GM12865 (cell line): Measurements from ENCODE around the gene HS6ST3.

Experiments used
- DNase-seq: peaks from one replicate; pipeline ENCODE4 v3.0.0; 2010; ENCODE audit warnings: low read depth
- H3K4me3 ChIP-seq: 2 replicates; pipeline ENCODE4 v1.5.1; 2011; ENCODE audit warnings: mild to moderate bottlenecking, low read depth, low read length, control low read depth
- TF ChIP-seq, protein P1 (sequence below): IDR thresholded peaks from 2 replicates; pipeline ENCODE4 v1.5.1; 2011; ENCODE audit warnings: low read length, control low read depth, low read depth, inconsistent platforms; ENCODE audit not compliant: insufficient read depth; ENCODE audit errors: missing control alignments

The HS6ST3 gene

DNA sequence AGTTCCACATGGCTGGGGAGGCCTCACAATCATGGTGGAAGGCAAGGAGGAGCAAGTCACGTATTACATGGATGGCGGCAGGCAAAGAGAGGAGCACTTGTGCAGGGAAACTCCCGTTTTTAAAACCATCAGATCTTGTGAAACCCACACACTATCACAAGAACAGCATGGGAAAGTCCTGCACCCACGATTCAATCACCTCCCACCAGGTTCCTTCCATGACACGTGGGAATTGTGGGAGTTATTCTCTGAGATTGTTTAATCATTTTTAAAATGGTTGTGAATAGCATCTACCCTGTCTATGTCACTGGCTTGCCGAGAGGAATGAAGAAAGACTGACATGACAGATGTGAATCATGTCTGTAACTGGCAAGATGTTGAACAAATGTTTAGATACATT lies 301.7 kb downstream of the HS6ST3 start:
- TF ChIP-seq, protein P1, sequence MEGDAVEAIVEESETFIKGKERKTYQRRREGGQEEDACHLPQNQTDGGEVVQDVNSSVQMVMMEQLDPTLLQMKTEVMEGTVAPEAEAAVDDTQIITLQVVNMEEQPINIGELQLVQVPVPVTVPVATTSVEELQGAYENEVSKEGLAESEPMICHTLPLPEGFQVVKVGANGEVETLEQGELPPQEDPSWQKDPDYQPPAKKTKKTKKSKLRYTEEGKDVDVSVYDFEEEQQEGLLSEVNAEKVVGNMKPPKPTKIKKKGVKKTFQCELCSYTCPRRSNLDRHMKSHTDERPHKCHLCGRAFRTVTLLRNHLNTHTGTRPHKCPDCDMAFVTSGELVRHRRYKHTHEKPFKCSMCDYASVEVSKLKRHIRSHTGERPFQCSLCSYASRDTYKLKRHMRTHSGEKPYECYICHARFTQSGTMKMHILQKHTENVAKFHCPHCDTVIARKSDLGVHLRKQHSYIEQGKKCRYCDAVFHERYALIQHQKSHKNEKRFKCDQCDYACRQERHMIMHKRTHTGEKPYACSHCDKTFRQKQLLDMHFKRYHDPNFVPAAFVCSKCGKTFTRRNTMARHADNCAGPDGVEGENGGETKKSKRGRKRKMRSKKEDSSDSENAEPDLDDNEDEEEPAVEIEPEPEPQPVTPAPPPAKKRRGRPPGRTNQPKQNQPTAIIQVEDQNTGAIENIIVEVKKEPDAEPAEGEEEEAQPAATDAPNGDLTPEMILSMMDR, result no peak
- no peak overlapping the region for H3K4me3 ChIP-seq
- no peak for DNase-seq

- TF ChIP-seq, protein P1, result no peak
- H3K4me3 ChIP-seq, result no peak overlapping the region
- no peak for DNase-seq
Observed at GRCh38 chr13:96397807-96398206, 307.9 kb downstream of the HS6ST3 start.

DNA sequence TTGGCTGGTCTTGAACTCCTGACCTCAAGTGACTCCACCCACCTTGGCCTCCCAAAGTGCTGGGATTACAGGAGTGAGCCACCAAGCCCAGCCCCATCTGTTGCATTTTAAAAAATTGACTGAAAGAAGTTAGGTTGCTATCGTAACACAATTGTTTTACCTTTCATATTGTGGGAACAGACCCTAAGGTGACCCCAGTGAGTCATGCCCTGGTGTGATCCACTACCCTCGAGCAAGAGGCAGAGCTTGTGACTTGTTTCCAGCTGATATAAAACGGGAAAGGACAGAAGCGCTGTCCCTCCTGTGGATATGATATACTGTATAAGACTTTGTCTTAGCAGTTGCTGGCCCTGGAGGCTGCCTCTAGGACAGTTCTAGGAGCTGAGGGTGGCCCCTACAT lies 308.6 kb downstream of the HS6ST3 start:
- H3K4me3 ChIP-seq, result no peak overlapping the region
- DNase-seq, result no peak
- TF ChIP-seq, protein P1, result no peak

GRCh38 chr13:96403241-96403640 lies 313.3 kb downstream of the HS6ST3 start:
- no peak for DNase-seq
- no peak overlapping the region for H3K4me3 ChIP-seq
- TF ChIP-seq, protein P1, result no peak

DNA sequence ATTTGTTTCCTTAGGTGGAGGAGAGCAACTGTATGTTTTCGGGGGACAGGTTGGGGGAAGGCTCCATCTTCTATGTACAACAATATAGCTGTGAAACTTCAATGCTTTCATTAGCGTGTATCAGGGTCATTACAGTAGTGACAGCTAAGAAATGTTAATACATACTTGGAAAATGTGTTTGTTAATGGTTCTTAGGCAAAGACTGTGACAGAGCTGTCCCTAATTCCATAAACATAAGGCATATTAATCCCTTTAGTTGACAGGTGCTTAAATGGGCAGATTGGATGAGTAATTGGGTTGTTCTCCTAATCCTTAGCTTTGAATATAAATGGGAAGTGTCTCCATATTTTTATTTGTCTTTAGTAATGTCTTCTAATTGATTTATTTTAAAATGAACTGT lies 313.7 kb downstream of the HS6ST3 start:
- TF ChIP-seq, protein P1, result no peak
- no peak overlapping the region for H3K4me3 ChIP-seq
- no peak for DNase-seq

GRCh38 chr13:96415831-96416385 lies 326.0 kb downstream of the HS6ST3 start:
- no peak for DNase-seq
- TF ChIP-seq, protein P1, result no peak
- H3K4me3 ChIP-seq, result no peak overlapping the region
